HG02884 (cell line): Measurements from ENCODE around the gene SLC35E1.
"Not testable (repeated sequence)": the region's sequence is repeated elsewhere in the genome, so short reads cannot be mapped to it uniquely, and the experiment has no call there.

Experiments used
- ATAC-seq: cut with Tn5 transposase; IDR thresholded peaks from one replicate; pipeline ENCODE4 v1.9.1; 2021; ENCODE audit warnings: mild to moderate bottlenecking, moderate library complexity; ENCODE audit not compliant: unreplicated experiment

Gene SLC35E1

DNA sequence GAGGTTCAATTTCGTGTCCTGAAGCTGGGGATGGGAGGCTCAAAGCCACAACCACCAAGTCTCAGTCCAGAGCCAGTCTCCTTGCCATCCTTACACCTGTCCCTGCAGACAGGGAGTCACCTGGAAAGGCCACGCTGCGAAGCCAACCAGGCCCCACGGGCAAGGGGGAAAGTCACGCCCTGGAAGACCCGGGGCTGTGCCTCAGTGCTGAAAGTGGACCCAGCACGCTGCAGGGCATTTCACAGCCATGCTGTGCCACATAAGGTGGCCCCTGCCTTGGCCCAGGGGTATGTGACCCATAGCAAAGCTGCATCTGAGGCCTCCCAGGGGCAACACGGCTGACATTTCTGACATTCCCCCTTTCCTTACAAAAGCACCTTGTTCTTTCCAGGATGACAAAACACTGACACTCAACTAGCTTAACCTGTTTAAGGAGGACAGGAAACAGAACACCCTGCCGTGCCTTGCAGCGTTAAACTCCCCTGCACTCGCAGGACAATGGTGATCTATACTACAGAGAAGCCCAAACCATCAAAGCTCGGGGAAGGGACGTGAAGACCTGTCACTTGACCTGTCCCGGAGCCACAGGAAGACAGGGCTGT is 44.8 kb downstream of the SLC35E1 start:
- no peak for ATAC-seq

DNA sequence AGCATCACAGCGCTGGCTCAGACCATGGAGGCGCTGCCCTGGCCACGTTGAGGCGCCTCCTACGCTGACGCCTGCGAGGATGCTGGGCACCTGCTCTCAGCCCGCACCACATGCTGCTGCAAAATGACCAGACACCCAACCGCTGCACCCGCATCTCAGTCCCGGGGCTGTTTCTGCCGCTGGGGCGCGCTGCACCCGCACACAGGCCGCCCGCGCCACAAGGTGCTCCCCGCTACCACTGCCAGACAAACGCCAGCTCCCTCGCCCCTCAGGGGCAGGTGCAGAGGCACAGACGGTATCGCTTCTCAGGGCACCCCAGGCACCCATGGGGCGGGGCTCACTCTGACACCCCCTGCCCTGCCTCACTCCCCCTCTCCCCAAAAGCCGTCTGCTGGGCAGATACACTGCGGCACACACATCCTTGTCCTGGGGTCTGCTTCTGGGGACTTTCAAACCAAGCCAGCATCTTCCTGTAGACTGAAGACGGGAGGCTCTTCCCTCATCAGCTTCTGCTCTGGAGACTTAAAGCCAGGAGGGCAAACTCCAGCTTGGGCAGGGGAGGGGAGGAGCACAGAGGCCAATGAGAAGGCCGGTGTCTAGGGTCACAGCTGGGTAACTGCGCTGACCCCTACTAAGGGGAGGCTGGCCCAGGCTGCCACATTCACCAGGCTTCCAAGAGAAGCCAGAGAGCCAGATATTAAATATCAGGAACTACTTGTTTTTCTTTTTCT is 46.3 kb downstream of the SLC35E1 start:
- ATAC-seq, result no peak

DNA sequence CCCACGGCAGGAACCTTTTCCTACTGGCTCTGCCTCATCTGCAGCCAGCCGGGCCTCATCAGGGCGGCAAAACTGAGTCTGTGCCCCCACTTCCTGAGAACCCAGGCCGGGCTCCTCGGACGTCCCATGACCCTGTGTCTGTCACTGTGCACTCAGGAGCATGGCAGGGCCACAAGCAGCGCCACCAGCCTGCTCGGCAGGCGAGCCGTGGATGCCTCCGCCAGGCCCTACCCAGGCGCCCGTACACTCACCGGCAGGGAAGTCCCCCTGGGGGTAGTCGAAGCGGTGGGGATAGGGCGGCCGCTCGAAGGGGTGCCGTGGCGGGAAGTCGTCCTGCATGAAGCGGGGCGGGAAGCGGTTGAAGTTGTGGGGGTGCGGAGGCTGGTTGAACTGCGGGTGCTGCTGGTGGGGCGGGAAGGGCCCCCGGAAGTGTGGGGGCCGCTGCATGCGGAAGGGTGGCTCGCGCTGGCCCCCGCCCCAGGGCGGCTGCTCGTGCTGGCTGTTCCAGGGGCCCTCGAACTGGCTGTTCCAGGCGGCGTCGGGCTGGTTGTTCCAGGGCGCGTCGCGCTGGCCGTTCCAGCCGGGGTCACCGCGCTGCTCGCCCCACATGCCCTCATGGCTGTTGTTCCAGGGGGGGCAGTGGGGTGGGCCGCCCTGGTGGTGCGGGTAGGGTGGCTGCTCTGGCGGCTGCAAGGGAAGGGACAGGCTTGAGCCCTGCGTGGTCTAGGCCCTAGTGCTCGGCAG is 47.1 kb downstream of the SLC35E1 start:
- no peak for ATAC-seq

DNA sequence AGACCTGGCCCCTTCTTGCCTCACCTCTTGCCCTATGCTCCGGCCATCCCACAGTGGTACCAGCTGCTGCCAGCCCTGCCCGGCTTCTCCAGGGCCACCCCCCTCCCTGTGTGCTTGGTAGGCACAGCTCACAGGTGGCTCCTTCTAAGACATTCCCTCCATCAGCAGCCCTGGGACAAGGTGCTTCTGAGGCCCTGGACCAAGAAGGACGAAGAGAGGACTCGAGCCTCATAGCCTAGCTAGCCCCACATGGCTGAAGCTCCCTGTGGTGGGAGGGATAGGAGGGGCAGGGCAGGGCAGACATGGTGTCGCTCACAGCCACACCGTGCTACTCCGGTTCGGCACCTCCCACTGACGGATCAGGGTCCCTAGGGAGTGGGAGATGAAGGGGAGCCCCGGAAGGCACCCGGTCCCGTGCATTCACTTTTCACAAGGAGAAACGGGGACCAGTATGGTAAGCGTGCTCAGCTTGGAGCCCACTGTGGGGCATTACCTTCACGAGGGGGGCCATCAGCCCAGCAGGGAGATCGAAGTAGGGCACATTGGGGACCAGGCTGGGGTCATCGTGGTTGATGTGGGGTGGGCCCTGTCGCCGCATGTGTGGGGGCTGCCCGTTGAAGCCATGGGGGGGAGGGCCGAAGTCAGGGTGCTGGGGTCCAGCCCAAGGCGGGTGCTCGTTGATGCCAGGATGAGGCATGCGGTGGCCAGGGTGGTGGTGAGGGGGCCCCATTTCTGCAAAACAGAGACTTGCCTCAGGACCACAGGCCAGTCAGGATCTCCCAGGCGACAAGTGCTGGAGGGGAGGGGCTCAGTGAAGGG is 49.4 kb downstream of the SLC35E1 start:
- no peak for ATAC-seq

DNA sequence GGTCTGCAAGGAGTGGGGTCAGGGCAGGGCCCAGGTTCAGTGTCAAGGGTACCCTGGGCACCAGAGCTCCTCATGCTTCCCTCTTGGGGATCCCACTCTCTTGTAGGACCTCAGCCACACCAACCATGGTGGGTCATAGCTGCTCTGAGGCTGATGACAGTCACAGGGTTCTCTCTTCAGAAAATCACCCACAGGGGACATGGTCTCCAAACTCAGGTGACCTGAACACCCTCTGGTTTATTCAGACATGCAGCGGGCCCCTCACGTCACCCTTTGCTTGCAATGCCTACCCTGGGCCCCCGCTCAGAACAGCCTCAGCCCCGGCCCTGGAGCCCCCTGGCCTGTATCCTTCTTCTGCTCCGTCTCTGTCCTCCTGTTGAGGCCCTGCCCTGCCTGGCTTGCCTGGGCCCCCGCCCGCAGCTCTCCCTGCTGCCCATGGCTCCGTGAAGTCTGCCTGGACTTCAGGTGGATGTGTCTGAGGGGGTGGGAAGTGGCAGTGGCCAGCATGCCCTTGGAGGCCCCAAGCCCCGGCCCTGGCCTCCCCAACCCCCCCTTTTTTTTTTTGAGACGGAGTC is 50.4 kb downstream of the SLC35E1 start:
- no peak for ATAC-seq

DNA sequence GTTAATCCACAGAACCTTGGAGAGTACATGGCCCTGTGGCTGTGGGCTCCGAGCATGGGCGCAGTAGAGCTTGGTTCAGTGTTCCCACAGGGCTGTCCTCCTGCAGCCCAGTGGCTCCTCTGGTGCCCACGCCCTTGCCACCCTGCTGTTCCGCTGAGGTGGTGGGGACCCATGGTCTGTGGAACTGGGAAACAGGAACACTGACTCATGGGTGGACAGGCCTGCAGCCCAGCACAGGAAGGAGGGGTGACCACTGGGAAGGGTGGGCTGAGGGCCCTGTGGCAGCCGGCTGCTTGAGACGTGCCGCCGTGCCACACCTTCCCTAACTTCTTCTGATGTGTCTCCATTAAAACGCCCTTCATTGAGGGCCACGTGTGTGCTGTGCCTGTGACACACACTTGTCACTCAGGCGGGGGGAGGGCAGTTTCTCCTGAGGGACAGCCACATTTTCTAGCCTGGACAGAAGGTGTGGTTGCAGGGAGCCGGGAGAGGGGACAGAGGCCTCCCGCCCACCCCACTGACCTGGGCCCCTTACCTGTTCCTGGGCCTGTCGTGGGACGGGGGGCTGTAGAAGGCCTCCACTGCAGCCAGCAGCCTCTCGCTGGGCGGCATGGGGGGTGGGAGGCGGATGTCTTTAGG is 51.1 kb downstream of the SLC35E1 start:
- ATAC-seq, result no peak

DNA sequence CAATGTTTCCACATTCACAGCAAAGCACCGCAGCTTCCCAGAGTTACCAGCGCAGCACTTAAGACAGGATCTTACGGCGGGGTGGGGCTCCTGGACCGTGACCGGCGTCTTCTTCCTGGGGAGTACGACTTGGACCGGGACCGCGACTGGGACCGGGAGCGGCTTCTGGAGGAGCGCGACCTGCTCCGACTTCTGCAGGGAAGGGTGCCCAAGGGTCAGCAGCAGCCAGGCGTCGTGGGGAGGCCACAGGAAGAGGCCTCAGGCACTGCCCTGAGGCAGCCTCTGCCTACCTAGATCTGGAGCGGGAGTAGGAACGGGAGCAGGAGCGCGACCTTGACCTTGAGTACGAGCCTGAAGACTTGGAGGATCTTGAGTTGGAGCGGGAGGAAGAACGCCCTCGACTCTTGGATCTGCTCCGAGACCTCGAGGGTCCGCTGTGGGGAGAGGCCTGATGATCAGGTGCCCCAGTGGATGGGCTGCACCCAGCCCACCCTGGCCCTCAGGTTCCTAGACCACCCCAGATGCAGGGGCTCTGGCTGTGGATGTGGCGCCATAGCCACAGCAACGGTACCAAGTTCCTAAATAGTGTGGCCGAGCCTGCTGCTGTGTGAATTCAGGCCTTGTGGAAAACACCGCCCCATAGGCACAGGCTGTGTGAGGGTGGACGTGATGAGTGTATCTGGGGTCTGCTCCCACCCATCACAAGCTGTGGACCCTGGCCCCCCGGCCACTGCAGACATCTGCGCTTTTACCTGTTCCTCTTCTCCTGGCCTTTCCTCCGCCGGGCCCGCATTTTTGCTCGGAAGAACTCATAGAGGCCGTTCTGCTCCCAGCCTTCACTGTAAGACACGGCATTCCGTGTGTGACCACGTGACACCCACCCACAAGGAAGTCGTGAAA is 51.9 kb downstream of the SLC35E1 start:
- no peak for ATAC-seq

DNA sequence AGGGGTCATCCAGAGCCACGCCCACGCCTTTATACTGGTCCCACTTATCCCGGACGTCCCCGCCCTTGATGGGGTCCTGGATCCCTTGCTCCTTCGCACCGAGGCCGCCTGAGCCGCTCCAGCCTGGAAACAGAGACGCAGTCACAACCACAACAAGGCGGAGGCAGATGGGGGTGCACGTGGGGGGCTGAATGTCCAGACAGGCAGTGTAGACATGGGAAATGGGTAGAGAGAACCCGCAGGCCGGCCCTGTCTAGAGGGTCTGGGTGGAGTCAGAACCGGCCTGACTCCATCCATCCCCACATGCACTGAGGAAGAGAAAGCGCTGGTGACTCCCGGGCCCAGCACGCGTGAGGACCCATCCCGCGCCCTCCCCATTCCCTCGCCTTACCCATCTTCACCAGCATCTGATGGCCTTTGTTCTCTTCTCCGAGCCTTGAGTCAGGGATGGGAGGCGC is 53.0 kb downstream of the SLC35E1 start:
- no peak for ATAC-seq

DNA sequence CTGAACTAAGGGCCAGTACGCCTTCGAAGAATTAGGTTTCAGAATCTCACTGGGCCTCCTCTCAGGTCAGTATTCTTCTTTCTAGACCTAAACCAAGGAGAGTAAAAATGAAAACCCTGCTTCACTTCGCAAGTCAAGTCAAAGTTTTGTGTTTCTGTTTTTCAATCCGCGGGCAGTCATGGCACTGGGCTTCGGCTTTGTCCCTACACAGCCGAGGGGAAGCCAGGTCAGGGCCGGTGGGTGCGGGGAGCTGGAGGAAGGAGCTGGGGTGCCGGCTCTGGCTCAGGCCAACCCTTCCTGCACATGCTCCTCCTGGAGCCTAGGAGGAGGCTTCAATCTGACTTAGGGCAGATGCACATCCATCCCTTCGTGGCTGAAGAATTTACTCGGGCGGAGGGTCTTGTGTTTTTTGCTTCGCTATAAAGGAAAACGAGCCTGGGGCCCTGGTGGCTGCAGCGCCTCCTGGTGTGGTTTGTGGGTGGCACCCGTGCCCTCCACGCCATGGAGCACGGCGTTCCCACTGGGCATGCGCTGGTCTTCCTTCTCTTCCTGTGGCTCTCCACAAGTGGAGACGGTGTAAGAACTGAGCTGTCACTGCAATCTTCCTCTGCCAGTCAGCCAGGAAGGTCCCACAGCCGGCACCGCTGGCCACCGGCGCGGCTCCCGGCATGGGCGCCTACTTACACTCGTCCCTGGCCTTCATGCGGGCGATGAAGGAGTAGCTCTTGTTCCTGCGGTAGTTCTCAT is 53.6 kb downstream of the SLC35E1 start:
- ATAC-seq, result no peak

DNA sequence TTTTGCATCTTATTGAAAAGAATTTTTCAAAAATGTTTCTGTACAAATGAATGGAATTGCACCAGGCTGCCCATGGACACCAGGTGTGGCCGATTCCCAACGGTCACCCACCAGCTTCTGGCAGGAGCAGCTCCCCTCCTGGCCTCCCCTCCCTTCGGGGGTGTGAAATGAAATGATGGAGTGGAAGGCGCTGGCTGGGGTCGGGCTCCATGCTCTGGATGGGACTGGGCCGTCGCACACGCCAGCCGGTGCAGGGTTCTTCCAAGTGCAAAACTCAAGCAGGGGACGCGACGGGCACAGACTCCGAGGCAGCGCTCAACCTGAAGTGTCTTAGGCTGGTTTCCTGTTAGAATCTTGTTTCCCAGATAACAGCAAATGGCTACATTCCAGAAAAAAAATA is 54.2 kb downstream of the SLC35E1 start:
- no peak for ATAC-seq

DNA sequence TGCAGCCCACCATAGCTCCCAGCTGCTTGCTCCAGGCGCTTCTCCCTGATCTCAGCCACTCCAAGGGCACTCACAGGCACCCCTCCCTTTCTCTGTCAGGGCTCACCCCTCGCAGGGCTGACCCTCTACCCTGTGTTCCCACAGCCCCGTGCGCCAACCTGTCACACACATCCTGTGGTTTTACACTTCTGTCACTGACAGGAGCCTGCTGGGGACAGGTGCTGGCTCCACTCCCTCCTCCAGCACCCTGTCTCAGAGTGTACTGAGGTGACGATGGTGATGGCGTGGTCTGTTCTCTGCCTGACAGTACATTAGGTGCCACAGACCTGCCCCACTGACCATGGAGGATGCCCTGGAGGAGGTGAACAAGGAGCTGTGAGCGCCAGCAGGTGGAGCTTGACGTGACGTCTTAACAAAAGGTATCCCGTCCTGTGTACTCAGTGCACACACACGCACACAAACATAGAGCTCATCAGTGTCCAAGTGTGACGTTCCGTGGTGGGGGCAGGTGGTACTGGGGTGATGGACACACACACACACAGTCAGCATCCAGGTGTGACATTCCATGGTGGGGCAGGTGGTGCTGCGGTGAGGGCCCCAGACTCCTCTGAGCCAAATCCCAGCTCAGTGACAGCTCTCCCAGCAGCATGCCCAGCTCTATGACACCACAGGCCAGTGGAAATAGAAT is 55.1 kb downstream of the SLC35E1 start:
- ATAC-seq, result no peak

DNA sequence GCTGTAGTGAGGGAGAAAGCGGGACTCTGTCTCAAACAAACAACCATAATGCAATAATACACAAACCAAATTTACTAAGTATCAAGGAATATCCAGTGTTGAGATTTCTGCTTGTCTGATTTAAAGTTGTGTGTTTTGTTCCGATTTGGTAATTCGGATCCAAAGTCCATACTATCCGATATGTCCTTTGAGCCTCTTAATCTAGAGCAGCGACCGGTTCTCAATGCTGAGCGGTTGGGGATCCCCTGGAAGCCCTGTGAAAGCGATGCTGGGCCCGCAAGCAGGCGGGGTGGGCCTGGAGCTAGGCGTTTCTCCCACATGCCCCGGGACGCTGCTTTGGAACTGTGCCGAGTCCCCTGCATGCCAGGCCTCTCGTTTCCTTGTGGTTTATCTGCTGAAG is 55.8 kb downstream of the SLC35E1 start:
- ATAC-seq, result no peak

DNA sequence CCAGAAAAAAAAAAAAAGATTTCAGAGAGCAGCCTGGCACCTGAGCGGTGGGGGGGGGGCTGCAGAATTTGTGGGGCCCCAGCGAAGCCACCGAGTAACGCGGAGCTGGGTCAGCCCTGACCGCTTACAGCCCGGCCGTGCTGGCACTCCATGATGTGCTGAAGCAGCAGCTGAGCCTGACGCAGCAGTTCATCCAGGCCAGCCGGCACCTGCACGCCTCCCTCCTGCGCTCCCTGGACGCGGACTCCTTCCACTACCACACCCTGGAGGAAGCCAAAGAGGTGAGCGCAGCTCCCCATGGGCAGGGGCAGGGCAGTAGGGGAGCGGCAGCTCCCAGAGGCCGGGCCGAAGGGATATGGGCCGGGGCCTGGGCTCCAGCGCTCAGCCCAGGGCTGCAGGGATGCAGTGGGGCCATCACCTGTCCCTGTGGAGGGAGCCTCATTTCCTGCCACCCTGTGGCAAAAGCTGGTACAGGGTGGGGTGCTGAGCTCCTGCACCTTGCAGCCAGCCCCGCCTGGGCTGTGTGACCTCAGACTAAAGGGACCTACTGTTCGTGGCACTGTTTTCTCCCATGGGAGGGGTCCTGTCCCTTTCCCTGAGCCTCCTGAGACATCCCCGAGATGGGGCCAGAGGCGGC is 57.7 kb downstream of the SLC35E1 start:
- ATAC-seq, result no peak

DNA sequence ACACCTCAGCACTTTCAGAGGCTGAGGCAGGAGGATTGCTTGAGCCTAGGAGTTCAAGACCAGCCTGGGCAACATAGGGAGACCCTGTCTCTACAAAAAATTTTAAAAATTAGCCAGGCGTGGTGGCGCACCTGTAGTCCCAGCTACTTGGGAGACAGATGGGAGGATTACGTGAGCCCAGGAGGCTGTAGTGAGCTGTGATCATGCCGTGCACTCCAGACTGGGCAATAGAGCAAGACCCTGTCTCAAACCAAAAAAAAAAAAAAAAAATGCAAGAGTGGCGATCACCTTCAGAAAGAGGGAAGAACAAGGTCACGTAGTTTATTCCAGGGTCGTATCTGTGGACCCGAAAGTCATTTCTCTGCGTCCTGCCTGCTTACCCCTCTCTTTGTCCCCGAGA is 59.6 kb downstream of the SLC35E1 start:
- ATAC-seq, result not testable (repeated sequence)

DNA sequence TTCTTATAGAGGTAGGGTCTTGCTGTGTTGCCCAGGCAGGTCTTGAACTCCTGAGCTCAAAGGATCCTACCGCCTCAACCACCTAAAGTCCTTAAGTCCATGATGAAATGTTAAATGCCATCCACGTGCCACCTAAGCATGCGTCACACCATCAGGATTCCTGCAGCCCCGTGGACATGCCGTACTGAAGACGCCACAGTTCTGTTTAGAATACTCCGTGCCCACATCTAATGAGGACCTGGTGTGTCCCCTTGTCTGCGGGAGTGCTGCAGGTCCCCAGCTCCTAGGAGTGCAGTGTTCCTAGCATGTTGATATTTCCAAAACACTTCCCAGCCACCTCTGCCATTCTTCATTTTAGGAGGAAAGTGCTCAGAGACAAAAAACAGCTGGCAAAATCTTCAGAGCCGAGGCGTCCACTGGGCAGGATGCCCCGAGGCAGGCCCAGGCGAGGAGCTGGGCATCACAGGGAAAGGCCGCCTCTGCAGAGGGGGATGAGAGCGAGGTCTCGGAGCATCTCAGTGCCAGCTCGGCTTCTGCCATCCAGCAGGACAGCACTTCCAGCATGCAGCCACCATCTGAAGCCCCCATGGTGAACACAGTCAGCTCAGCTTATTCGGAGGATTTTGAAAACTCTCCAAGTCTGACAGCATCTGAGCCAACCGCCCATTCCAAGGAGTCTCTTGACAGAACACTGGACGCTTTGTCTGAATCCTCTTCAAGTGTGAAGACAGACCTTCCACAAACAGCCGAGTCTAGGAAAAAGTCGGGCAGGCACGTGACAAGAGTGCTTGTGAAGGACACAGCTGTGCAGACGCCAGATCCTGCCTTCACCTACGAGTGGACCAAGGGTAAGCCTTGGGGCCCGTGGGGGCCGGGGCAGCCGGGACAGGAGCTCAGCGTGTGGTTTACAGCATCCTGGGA is 62.8 kb downstream of the SLC35E1 start:
- no peak for ATAC-seq

DNA sequence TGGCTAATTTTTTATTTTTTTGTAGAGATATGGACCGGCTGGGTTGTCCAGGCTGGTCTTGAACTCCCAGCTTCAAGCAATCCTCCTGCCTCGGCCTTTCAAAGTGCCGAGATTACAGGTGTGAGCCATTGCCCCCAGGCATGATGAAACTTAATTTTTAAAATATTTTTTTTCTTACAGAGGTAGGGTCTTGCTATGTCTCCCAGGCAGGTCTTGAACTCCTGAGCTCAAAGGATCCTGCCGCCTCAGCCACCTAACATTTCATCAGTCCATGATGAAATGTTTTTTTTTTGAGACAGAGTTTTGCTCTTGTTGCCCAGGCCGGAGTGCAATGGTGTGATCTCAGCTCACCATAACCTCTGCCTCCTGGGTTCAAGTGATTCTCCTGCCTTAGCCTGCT is 63.7 kb downstream of the SLC35E1 start:
- no peak for ATAC-seq

DNA sequence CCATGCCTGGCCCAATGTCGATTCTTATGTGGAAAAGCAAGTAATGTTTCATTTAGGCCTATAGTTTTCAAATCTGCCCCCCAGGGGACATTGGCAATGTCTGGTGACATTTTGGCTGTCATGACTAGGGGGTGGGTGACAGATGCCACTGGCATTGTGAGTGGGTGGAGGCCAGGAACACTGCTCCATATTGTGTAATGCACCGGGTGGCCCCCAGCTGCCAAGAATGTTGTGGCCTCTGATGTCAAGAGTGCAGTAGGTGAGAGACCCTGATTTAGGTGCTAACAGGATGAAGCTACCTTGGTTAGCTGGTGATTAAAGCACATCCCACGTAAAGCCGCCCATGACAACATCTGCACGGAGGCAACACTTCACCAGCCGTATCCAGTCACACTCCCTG is 65.3 kb downstream of the SLC35E1 start:
- ATAC-seq, result no peak
